ENCODE data around the gene TGM1. TPM values are rescaled to one million over a fixed set of nuclear protein-coding genes. Genes with fewer than 3 reads are reported as not detected.
A peak's percentile ranks its signal among the peaks of the same experiment; 100 is the strongest.

The TGM1 gene
- total RNA-seq, 1 experiment from 2014 or later = 2.9 TPM

DNA sequence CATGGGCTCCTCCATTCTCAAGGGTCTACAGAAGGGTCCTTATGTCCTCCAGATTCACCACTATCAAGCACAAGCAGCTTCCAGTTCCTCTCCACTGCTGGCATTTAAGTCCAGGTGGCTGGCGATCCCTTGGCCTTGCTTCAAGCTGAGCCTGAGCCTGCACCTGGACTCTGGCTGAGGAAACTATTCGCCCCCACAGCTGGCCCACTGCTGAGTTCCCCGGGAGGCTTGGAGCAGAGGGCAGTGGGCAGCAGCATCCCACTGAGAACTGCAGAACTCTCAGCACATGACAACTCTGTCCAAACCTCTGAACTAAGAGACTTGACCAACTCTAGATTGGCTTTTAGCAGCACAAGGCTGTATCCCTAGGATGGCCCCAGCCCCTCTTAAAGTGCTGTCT lies 19.8 kb upstream of the TGM1 start:
- peak overlapping the region in 2 of 3 experiments; percentile 50 to 82; a peak in 1 of 7 replicates for H3K27ac Mint-ChIP-seq
- H2BK15ac ChIP-seq (ENCODE audit: low read depth, low read length) = no peak overlapping the region

More for the DNA sequence above, 19.8 kb upstream of the TGM1 start:
- Mint-ChIP-seq H3K9me3 (no peaks in the 10 kb centered on the region), H3K4me3 (no peak overlapping the region), H3K36me3 (ENCODE audit: insufficient read depth in 1 of 3, low read depth in 3 of 3) (no peaks in the 10 kb centered on the region), H3K27me3 (ENCODE audit: low read depth) (no peaks in the 10 kb centered on the region), H3K4me1 (peaks cover 2% of the 10 kb centered on the region in 2 experiments; a peak in 1 of 4 replicates)
- Histone ChIP-seq H4K20me1 (ENCODE audit: control insufficient read depth, insufficient read depth, insufficient read length) (no peaks in the 10 kb centered on the region), H3K27me3 (ENCODE audit: insufficient read depth, low read length) (no peaks in the 10 kb centered on the region), H2BK20ac (ENCODE audit: low read depth, low read length, poor library complexity, severe bottlenecking) (no peak overlapping the region), H3K18ac (ENCODE audit: insufficient read length, low read depth, low read length) (no peak overlapping the region), H2BK5ac (ENCODE audit: insufficient read length, low read length) (no peak overlapping the region), H3K14ac (ENCODE audit: insufficient read depth, low read length) (no peak overlapping the region), H3K23me2 (ENCODE audit: insufficient read length, low read depth, low read length, poor library complexity, severe bottlenecking) (no peaks in the 10 kb centered on the region), H4K91ac (ENCODE audit: insufficient read length, low read depth, low read length) (no peak overlapping the region), H3K9me3 (ENCODE audit: control insufficient read depth, low read depth, low read length) (no peaks in the 10 kb centered on the region), H2BK120ac (ENCODE audit: low read depth, low read length, poor library complexity, severe bottlenecking) (no peak overlapping the region), H3K79me2 (ENCODE audit: insufficient read depth, low read length) (no peaks in the 10 kb centered on the region), H2AFZ (ENCODE audit: low read length) (no peak overlapping the region), H3T11ph (ENCODE audit: low read length) (no peak overlapping the region), H2BK12ac (ENCODE audit: insufficient read length, low read depth, low read length) (no peak overlapping the region), H3K4me2 (ENCODE audit: insufficient read depth, insufficient read length, low read length) (no peak overlapping the region), H2AK5ac (ENCODE audit: insufficient read length, low read length) (no peak overlapping the region), H4K8ac (replicated peaks; ENCODE audit: insufficient read length, low read depth, low read length) (no peak overlapping the region), H3K23ac (ENCODE audit: insufficient read length, low read depth, low read length) (no peak overlapping the region), H3K27ac (ENCODE audit: insufficient read length, low read depth, low read length) (no peak overlapping the region), H3K4ac (ENCODE audit: low read depth, low read length) (no peak overlapping the region), H3K56ac (ENCODE audit: insufficient read length, low read depth, low read length) (no peak overlapping the region), H4K5ac (ENCODE audit: insufficient read length, low read depth, low read length) (no peak overlapping the region), H3K4me1 (ENCODE audit: insufficient read depth, low read length) (no peaks in the 10 kb centered on the region), H3K9ac (ENCODE audit: extremely low read depth, insufficient read length, low read length) (no peak overlapping the region), H3K79me1 (ENCODE audit: insufficient read depth, low read depth, low read length, poor library complexity, severe bottlenecking) (no peaks in the 10 kb centered on the region)
- no peak for DNase-seq
- TF ChIP-seq, protein P1, sequence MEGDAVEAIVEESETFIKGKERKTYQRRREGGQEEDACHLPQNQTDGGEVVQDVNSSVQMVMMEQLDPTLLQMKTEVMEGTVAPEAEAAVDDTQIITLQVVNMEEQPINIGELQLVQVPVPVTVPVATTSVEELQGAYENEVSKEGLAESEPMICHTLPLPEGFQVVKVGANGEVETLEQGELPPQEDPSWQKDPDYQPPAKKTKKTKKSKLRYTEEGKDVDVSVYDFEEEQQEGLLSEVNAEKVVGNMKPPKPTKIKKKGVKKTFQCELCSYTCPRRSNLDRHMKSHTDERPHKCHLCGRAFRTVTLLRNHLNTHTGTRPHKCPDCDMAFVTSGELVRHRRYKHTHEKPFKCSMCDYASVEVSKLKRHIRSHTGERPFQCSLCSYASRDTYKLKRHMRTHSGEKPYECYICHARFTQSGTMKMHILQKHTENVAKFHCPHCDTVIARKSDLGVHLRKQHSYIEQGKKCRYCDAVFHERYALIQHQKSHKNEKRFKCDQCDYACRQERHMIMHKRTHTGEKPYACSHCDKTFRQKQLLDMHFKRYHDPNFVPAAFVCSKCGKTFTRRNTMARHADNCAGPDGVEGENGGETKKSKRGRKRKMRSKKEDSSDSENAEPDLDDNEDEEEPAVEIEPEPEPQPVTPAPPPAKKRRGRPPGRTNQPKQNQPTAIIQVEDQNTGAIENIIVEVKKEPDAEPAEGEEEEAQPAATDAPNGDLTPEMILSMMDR (conservative IDR thresholded peaks at IDR 0.05) = no peak
- WGBS (ENCODE audit: extremely low coverage, insufficient read length, low lambda C conversion rate) = no CpG with 5 or more reads among the region's 3 CpGs
